NCI-H82 treated with DMSO at 0.1 percent for 48 hours (cell line): Measurements from ENCODE around the gene DOCK2.

ENCODE experiments used
- DNase-seq: peaks from one replicate; lab custom pipeline; 2025; ENCODE audit not compliant: unreplicated experiment; lab: John Stamatoyannopoulos, UW

Gene DOCK2

DNA sequence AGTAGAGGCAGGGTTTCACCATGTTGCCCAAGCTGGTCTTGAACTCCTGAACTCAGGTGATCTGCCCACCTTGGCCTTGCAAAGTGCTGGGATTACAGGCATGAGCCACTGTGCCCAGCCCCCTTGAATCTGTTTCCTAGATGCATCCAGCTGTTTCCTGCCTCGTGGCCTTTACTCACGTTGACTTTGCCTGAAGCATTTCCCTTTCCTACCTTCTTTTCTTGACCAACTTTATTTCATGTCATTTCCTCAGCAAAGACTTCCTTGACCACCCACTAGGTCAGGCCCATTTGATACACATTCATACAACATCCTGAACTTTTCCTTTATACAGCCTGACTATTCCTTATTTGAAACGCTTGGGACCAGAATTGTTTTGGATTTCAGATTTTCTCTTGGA, 51.0 kb downstream of the DOCK2 start:
- DNase-seq: no peak

DNA sequence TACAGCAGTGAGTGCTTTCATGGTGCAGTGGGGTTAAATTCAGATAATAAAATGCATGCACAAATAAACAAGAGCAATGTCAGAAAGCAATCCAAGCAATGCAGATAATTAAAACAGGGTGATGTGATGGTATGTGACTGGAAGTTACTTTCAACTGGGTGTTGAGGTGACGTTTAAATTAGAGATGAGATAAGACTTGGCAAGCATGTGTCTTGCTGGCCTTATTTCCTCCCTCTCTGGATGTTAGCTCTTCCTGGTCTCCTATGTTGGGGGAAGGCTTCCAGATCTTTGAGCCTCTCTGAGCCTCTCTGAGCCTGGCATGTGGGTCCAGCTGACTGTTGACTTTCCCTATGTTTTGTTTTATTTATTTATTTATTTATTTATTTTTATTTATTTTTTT, 54.4 kb downstream of the DOCK2 start:
- no peak for DNase-seq

DNA sequence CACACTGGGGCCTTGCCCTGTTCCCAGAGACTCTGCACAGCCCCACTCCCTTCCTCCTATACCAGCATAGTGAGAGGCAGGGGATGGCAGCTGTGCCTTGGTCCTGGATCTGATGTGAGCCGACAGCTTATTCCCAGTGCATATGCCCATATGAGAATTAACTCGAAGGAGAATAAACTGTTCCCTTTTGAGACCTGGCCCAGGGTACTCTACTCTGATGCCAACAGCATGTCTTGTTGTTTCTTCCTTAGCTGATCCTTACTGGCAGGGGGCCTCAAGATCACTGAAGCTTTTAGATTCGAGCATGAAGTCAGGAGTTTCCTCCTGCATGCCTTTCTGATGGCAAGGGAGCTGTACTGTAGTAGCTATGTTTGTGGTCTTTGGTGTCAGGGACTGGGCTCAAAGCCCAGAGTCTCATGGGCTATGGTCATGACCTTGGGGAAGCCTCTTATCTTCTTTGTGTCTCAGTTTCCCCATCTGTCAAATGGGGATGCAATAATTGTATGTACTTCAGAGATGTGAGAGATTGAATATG, 57.1 kb downstream of the DOCK2 start:
- no peak for DNase-seq

DNA sequence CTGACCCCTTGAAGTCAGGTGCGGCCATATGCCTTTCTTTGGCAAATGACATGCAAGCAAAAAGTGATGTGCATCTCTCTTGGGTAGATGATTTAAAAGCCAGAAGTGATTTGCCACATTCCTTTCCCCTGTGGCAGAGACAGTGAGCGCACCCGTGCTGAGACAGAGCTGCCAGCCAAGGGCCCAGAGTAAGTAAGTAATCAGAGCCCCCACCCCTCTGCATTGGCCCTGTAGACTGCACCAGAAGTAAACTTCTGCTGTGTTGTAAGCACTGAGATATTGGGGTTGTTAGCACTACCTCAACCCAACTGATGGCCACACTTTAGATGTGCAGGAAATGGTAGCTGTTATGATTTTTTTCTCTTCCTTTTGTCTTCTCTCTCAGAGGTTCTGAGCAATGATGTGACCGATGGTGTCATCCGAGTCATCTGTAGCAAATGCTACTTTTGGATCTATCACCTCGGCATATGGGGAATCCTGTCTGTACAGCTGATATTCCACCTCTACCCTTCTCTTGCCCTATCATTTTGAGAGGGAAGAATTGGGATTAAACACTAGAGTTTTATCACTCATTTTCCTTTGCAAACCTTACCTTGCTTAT, 58.0 kb downstream of the DOCK2 start:
- DNase-seq: no peak

DNA sequence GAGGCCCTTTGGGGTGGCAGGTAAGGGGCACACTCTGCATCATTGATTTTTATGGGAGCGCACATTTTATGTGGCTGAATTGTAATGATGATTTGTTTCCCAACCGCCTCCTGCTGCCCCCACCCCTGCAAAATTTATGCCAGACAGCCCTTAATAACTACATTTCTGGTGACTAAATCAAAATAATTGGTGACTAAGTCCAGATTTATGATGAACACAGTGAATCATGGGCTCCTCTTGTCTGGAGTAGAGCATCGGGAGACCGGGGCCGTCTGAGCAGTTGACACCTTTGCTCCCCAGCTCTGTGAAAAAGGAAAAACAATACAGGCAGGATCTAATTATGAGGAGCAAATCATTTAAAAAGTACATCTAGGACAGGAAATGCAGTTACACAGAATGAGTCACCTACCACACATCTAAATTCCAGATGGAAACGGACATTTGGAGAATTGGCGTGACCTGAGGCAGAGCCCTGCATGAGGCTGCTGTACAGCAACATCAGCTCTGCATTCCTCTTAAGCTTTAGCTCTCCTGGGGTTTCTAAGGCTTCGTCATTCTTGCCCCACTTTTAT, 58.9 kb downstream of the DOCK2 start:
- no peak for DNase-seq

DNA sequence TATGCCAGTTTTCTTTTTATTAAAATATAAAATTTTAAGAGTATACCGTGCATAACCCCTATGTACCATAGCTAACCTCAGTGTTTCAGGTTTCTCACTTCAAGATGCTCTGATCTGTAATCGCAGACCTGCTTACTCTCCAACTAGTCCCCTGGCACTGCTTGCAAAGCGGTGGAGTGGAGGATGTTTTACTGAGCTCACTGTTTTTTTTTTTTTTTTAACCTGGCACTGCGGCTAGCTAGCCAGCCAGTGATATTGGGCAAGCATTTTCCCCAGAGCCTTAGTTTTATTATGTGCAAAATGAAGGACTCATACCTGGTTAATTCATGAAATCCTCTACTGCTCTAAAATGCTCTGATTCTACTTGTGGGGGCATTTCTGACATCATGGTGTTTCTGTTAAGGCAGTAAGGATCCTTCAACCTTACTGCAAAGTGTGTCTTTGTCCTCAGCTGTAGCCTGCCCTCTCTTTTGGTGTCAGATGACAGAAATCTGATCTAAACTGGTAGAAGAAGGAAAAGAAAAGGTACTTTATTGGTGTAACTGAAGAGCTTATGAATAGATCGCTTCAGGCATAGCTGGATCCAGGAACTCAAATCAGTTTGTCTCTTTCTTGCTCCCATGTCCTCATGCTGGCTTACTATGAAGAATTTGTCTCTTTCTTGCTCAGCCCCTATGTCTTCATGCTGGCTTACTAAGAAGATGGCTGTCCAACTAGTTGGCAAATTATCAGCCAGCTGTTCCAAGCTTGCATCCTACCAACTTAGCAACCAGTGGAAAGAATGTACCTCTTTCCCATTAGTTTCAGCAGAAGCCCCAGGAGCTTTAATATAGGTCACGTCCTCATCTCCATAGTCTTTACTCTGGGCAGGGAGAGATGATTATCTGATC, 59.8 kb downstream of the DOCK2 start:
- no peak for DNase-seq

DNA sequence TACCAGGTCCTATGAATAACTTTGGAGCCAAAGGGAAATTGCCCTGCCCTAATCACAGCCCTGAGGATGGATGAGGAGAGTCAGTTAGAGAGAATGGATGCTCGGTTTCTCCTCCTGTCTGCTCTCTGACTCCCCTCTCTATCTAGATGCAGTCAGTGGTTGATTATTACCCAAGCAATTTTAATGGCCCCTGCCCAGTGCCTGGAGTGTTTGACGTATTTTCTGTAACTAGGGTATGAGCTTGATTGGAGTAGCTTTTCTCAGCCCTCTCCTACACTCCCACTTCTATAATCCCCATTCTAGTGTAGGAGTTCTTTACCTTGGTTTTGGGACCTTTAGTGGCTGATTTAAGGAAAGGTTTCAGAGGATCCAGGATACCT, 60.4 kb downstream of the DOCK2 start:
- no peak for DNase-seq

DNA sequence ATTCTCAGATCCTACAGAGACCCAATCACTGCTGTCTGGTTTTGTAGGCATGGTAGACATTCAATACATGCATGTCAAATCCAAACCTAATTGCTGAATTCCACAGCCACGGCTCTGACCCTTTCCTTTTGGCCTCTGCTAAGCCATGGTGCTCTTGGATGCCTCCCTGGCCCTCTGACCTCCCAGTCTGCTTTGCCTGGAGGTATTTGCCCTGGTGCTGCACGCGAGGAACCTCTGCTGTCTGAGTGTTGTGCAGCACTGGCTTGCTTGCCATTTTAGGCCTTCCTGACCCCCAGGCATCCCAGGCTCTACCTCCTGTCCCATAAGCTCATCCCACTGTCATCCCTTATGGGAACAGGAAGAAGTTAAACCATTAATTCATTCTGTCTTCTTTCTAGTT, 60.9 kb downstream of the DOCK2 start:
- no peak for DNase-seq

DNA sequence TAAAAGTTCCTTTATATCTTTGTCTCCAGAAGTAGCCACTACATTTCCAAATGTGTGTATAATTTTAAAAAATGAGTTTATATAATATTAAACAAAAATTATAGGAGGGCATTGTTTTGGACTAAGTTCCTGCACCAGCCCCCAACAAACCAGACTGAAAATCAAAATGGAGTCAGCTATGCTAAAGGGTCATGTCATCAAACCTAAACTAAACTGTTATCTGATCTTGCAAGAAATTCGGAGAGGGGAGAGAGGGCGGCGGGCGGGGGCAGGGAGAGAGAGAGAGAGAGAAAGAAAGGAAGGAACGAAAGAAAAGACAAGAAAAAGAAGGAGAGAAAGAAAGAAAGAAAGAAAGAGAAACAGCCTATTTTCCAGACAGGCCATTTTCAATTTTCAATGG, 63.5 kb downstream of the DOCK2 start:
- no peak for DNase-seq

DNA sequence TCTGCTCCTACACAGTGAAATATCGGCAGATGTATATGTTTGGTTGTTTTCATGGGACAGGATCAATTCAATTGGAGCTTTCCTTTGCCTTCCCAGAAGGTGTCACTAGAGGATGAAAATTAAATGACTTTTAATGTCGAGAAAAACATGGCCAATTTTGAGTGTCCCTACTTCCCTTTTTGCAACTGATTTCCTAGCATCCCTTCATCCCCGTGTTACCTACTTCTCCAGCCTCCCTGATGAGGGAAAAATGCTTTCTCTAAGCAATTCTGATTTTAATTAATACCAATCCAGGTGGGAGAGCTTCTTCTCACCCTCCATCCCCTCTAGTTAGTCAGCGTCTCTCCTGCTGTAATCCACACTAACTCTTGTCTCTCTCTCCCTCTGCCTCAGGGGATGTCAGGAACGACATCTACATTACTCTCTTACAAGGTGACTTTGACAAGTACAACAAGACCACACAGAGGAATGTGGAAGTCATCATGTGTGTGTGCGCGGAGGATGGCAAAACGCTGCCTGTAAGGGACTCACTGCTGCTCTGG, 64.9 kb downstream of the DOCK2 start:
- no peak for DNase-seq

DNA sequence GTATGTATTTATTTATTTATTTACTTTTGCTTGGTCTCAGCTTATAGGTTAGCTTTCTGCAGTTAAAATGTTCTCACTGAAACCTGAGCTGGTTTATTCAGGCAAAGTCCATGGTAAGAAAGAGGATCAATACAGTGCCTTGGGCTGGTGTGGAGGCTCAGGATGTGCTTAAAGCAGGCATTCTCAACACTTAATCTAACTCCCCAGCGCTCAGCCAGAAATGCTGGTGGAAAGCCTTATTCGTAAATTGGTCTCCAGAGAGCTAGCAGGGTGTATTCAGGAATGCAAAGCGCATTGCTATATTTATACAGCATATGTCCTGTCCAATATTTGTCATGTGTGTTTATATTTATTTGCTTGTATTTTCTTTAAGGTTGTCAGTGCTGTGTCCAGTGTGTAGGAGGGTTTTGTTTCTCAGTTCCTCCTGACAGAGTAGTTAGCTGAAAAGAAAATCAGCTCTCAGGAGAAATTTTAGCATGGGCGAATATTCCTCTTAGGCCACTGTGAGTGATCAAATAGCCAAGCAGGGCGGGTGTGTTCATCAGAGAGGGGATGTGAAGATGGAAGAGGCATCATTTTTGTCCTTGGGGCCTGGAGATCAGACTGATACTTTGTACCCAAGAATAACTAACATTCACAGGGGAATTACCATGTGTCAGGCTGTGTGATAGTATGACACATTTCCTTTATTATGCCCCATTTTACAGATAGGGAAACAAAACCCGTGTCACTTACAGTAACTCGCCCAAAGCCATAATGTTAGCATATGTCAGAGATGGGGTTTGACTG, 65.8 kb downstream of the DOCK2 start:
- no peak for DNase-seq

DNA sequence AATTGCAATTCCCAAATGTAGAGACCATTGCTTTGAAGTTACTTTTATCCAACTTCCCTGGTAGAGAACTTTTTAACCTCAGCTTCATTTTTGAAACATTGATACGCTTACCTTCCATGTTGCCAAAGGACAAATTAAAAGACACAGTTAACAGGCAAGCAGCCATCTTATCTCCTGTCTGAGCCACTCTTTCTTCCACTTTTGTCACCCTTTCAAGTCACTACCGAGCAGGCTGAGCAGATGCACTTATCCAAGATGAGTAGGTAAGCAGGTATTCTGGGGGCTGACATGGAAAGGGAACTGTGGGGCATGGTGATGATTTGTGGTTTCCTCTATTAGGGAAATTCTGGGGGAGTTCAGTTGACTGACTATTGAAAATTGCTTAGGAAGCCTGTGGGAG, 66.7 kb downstream of the DOCK2 start:
- DNase-seq: no peak

DNA sequence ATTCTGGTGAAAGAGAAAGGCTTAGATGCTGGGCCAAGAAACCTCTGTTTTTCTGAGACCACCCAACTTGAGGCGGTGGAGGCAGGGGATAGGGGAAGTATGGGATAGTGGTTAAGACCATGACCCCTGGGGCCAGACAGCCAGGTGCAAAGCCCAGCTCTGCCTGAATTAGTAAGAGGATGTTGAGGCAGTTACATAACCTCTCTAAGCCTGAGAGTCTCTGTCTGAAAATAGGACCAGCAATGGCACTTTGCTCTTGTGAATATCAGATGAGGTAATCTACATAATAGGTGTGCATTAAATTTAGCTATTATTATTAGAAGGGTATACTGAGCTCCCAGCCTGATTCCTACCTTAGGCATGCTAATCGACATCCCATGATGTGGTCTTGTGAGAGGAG, 68.2 kb downstream of the DOCK2 start:
- no peak for DNase-seq

DNA sequence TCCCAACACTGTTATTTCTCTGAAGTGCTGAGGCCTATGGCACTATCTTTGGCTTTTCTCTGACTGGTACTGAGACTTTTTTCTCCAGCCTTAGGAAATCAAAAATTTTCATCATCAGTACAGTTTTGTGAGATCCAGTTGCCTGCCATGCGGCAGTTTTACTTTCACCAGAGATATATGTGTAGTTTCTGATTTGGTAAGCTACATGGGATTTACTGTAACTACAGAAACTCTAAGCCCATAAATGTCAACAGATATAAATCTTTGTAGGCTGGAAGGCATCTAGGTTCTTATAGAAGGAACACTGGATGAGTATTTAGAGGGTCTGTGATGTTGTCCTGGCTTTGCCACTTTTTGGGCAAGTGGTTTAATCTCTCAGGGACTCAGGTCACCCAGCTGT, 69.0 kb downstream of the DOCK2 start:
- DNase-seq: no peak

DNA sequence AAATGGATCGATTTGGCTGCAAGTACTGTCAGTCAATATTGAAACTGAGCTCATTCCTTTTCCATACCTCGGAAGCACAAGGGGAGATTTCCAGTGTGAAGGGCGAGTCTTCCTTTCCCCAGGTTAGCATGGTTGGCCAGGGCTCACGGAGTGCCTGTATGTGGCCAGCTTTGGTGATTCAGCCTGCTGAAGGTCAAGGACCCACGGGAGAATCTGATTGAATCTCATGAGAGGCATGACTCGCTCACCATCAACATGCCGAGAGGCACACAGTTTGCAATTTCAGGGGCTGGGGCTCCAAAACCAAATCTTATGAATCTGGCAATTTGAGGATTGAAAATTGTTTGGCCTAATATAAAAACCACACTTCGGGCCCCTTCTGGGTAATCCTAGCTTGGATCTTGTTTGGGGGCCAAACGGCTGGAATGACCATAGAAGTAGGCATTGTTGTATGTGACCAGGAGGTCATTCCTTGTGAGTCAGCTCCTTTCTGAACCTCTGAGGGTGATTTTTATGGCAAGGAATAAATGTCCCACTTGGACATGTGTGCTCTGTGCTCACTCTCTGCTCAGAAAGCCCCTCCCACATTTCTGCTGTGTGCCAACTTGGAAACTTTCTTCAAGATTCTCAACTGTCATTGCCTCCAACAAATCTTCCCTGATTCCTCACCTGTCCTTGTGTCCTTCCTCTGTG, 69.8 kb downstream of the DOCK2 start:
- no peak for DNase-seq

DNA sequence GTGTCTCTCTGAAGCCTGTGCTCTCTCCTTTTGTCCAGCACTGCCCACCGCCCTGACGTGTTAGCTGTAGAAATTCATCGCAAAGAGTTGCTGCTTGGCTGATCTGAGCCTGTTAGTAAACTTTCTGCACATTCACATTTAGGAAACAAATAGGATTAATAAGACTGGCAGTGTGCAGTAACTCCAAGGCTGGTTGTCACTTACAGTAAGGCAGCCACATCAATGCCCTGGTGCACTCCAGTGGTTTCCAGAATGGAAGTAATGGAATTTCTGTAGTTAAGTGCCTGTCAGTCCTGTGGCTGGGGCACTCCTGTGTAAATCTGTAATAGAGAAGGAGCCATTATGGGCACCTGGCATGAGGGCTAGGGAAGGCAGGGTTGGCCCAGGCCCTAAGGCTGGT, 70.6 kb downstream of the DOCK2 start:
- no peak for DNase-seq

DNA sequence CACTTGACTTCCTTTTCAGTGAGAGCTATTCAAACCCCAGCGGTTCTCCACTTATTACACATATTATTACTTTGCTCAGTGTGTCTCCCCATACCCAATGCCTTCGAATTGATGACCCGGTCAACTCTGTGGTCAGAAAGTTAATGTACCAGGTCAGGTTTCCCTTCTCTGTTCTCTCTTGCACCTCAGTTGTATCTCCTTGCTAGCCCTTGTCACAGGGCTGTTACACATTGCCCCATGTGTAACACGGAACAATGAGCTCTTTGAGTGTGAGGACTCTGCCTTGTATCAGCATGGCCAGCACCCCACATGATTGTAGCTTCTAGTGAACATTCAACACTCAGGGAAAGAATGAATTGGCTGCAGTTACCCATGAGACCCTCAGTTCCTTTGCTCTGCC, 73.6 kb downstream of the DOCK2 start:
- DNase-seq: no peak

DNA sequence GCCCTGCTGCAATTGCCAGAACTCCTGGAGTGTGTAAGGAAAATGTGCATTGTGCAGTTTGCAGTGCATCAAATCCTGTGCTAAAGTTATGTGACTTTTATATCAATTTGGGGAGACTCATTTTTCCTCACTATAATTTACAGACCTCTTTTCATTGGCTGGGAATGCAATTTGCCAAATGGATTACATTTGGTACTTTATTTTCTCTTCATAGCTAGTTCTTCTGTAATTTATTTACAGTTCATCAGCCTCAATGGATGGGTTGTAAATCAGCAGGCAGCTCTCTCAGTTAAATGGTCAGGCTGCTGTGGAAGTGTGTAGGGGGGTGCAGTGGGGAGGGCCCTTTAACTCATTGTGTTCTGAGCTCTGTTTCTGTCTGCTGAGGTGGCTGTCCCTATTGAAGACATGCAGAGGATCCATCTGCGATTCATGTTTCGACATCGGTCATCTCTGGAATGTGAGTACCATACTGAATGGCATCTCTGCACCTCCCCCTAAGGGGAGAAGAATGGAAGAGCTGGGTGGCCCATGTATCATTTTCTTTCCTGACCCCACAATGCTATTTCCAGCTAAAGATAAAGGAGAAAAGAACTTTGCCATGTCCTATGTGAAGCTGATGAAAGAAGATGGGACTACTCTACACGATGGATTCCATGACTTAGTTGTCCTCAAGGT, 74.6 kb downstream of the DOCK2 start:
- no peak for DNase-seq

DNA sequence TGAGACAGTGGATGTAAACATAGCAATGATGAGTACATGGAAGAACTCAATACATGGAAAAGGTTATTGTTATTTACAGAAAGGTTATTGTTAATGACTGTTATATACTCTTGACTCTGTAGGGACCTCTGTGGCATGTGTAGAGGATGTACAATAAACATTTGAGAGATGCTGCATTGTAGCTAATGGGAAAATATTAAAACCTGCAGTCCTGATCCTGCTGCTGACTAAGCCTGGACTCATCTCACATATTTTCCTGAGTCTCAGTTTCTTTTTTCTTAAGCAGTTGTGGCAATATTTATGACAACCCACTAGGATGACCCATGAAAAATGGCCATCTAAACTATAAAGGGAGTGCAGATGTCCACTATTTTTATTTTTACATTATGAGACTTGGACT, 75.4 kb downstream of the DOCK2 start:
- no peak for DNase-seq

DNA sequence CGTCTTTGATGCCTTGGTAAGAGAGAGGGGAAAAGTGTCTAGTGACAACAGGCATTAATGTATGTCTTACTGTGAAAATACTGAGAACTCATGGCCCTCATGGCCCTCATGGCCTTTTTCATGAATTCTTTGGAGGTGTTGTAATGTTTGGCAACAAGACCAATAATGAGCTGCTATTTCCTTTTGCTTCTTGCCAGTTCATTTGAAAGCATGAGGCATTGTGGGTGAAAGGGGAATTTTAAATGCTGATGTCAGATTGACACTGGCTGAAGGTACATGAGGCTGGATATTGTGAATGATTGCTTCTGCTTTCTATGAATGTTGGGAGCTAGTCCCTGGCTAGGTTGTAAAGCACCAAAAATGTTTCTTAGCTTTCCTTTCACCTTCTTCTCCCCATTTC, 79.2 kb downstream of the DOCK2 start:
- DNase-seq: no peak
